GM12878 (cell line): ENCODE results near the gene ANXA3. TPM values are rescaled to one million over a fixed set of nuclear protein-coding genes. Genes with fewer than 3 reads are reported as not detected.
A peak's percentile ranks its signal among the peaks of the same experiment; 100 is the strongest.

Experiments
- ATAC-seq: fragments of 200-7000 bp; cut with Tn5 transposase; 3 replicates; pipeline ENCODE4 v1.9.1; 2020; ENCODE audit warnings: mild to moderate bottlenecking, moderate library complexity
- BruUV-seq: library from RNA; stranded (reverse); fragments of 400-500 nt; replicated peaks from 2 replicates; lab custom pipeline; 2021; lab: Mats Ljungman, UMichigan
- CTCF ChIA-PET: fragments of 300-600 bp; sonication (Branson Sonifier 250); formaldehyde crosslinking; extraction: SDS; loops from one replicate; lab custom pipeline; 2021; ENCODE audit warnings: inconsistent platforms; lab: Yijun Ruan, JAX
- POLR2A ChIA-PET: fragments of 350-600 bp; formaldehyde crosslinking; extraction: SDS; loops from one replicate; lab custom pipeline; 2021; ENCODE audit warnings: inconsistent platforms; lab: Charles Lee
- RAD21 ChIA-PET: fragments of 300-600 bp; sonication (Branson Sonifier 250); formaldehyde crosslinking; loops from one replicate; lab custom pipeline; 2023; ENCODE audit warnings: antibody characterized with exemption; ENCODE audit not compliant: unreplicated experiment; lab: Charles Lee
- SMC1A ChIA-PET: fragments of 300-600 bp; sonication (Branson Sonifier 250); formaldehyde crosslinking; loops from one replicate; lab custom pipeline; 2023; ENCODE audit not compliant: unreplicated experiment, uncharacterized antibody; lab: Charles Lee
- DNase-seq: peaks from one replicate; pipeline ENCODE4 v3.0.0-alpha.2; 2011; ENCODE audit warnings: low read depth, low spot score
- FAIRE-seq: peaks from 3 replicates; lab custom pipeline; 2011; peaks lifted over from hg19 to GRCh38; lab: Jason Lieb, UNC
- H2AFZ ChIP-seq: 2 replicates; pipeline ENCODE4 v1.6.0; 2011; ENCODE audit warnings: low read depth, low read length, control low read depth; ENCODE audit not compliant: control insufficient read depth
- H3K27ac ChIP-seq: 2 replicates; pipeline ENCODE4 v1.5.1; 2011; ENCODE audit warnings: control low read depth; ENCODE audit not compliant: control insufficient read depth, insufficient read depth
- H3K27me3 ChIP-seq, 2 experiments: replicated peaks in 1 of 2; 2 replicates each; pipeline versions ENCODE4 v1.6.0 to v1.6.1; 2011; ENCODE audit warnings: low read length in 1 of 2; ENCODE audit not compliant: control insufficient read depth in 2 of 2, insufficient read depth in 2 of 2
- H3K36me3 ChIP-seq, 2 experiments: 2 replicates each; pipeline ENCODE4 v1.5.1; 2011; ENCODE audit warnings: low read length in 1 of 2; ENCODE audit not compliant: control insufficient read depth in 2 of 2, insufficient read depth in 2 of 2
- H3K4me1 ChIP-seq: 2 replicates; pipeline ENCODE4 v1.6.1; 2011; ENCODE audit warnings: mild to moderate bottlenecking, low read length, moderate library complexity, mixed read lengths; ENCODE audit not compliant: control insufficient read depth, insufficient read depth
- H3K4me2 ChIP-seq: 2 replicates; pipeline ENCODE4 v1.6.0; 2011; ENCODE audit warnings: control low read depth; ENCODE audit not compliant: control insufficient read depth, insufficient read depth
- H3K4me3 ChIP-seq: fragments of 200-600 bp; sonication (generic); 2 replicates; pipeline ENCODE4 v1.5.1; 2016
- H3K79me2 ChIP-seq: 2 replicates; pipeline ENCODE4 v1.6.0; 2011; ENCODE audit warnings: low read length; ENCODE audit not compliant: control insufficient read depth, insufficient read depth
- H3K9ac ChIP-seq: 2 replicates; pipeline ENCODE4 v1.8.0; 2011; ENCODE audit warnings: low read length, control low read depth, mixed read lengths; ENCODE audit not compliant: control insufficient read depth, insufficient read depth
- H3K9me3 ChIP-seq: replicated peaks from 3 replicates; pipeline ENCODE4 v1.5.1; 2011; ENCODE audit warnings: mild to moderate bottlenecking, low read length; ENCODE audit not compliant: control insufficient read depth, insufficient read depth
- H4K20me1 ChIP-seq: 2 replicates; pipeline ENCODE4 v1.6.0; 2011; ENCODE audit not compliant: control insufficient read depth, insufficient read depth
- ATF7 ChIP-seq: fragments of 450-650 bp; IDR thresholded peaks from 2 replicates; pipeline ENCODE4 v1.6.1; 2016; ENCODE audit warnings: low read depth, mild to moderate bottlenecking
- BHLHE40 ChIP-seq, 2 experiments: fragments of 450-650 bp in 1 of 2; IDR thresholded peaks; 2 replicates each; pipeline ENCODE4 v1.6.1; 2011 to 2017; ENCODE audit warnings: low read depth in 2 of 2, borderline replicate concordance in 1 of 2, improper control_type of control experiment in 1 of 2, low read length in 1 of 2, mild to moderate bottlenecking in 1 of 2
- CREB1 ChIP-seq: IDR thresholded peaks from 2 replicates; pipeline ENCODE4 v1.6.1; 2012; ENCODE audit warnings: low read depth, mild to moderate bottlenecking, inconsistent platforms
- EED ChIP-seq: sonication (generic); IDR thresholded peaks from 2 replicates; pipeline ENCODE4 v1.6.1; 2016; ENCODE audit warnings: antibody characterized with exemption, low read depth
- EP300 ChIP-seq, 2 experiments: fragments of 150-350 bp in 1 of 2; IDR thresholded peaks; 2 replicates each; pipeline ENCODE4 v1.6.1; 2011 to 2012; ENCODE audit warnings: low read depth in 2 of 2, low read length in 2 of 2, borderline replicate concordance in 1 of 2, improper control_type of control experiment in 1 of 2, inconsistent platforms in 1 of 2; ENCODE audit not compliant: control insufficient read depth in 1 of 2
- ETV6 ChIP-seq, 2 experiments: fragments of 450-650 bp in 1 of 2; IDR thresholded peaks in 1 of 2; conservative IDR thresholded peaks in 1 of 2; 2 replicates each; pipeline ENCODE4 v1.6.1; 2014; ENCODE audit warnings: antibody characterized with exemption in 1 of 2, borderline replicate concordance in 1 of 2, low read depth in 1 of 2, mild to moderate bottlenecking in 1 of 2, moderate library complexity in 1 of 2
- GATAD2B ChIP-seq: fragments of 450-650 bp; conservative IDR thresholded peaks from 2 replicates; pipeline ENCODE4 v1.6.1; 2017; ENCODE audit warnings: low read depth, mild to moderate bottlenecking, moderate library complexity
- IKZF2 ChIP-seq, 2 experiments: fragments of 450-650 bp; IDR thresholded peaks; 2 replicates each; pipeline ENCODE4 v1.6.1; 2017; ENCODE audit warnings: mild to moderate bottlenecking in 2 of 2, moderate library complexity in 2 of 2
- JUNB ChIP-seq: IDR thresholded peaks from 2 replicates; pipeline ENCODE4 v1.6.1; 2016; ENCODE audit warnings: antibody characterized with exemption, mild to moderate bottlenecking
- MEF2B ChIP-seq: fragments of 450-650 bp; IDR thresholded peaks from 2 replicates; pipeline ENCODE4 v1.6.1; 2018; ENCODE audit warnings: mild to moderate bottlenecking, moderate library complexity; ENCODE audit not compliant: partially characterized antibody, poor library complexity, severe bottlenecking
- PAX5 ChIP-seq: IDR thresholded peaks from 2 replicates; pipeline ENCODE4 v1.6.1; 2011; ENCODE audit warnings: low read depth, low read length, borderline replicate concordance
- SIX5 ChIP-seq: IDR thresholded peaks from 2 replicates; pipeline ENCODE4 v1.6.1; 2011; ENCODE audit warnings: mild to moderate bottlenecking, low read depth, low read length, moderate library complexity; ENCODE audit not compliant: severe bottlenecking
- SP1 ChIP-seq: IDR thresholded peaks from one replicate; pipeline ENCODE4 v1.6.1; 2011; ENCODE audit warnings: low read depth, low read length
- SPI1 ChIP-seq: IDR thresholded peaks from 2 replicates; pipeline ENCODE4 v1.6.1; 2011; ENCODE audit warnings: low read depth, mild to moderate bottlenecking, low read length, moderate library complexity, borderline replicate concordance; ENCODE audit not compliant: insufficient read depth
- TCF12 ChIP-seq: IDR thresholded peaks from 2 replicates; pipeline ENCODE4 v1.6.1; 2011; ENCODE audit warnings: low read depth, mild to moderate bottlenecking, low read length
- WRNIP1 ChIP-seq: IDR thresholded peaks from 2 replicates; pipeline ENCODE4 v1.6.1; 2011; ENCODE audit warnings: low read depth, low read length, improper control_type of control experiment, borderline replicate concordance
- YY1 ChIP-seq: IDR thresholded peaks from 2 replicates; pipeline ENCODE4 v1.6.1; 2011; ENCODE audit warnings: low read depth, mild to moderate bottlenecking, low read length
- ZNF207 ChIP-seq: fragments of 450-650 bp; IDR thresholded peaks from 2 replicates; pipeline ENCODE4 v1.6.1; 2014; ENCODE audit warnings: antibody characterized with exemption, mild to moderate bottlenecking, borderline replicate concordance
- WGBS: methylation state at CpG from one replicate; pipeline ENCODE4 v1.1.6; 2016; ENCODE audit warnings: low lambda C conversion rate; ENCODE audit not compliant: insufficient replicate concordance, insufficient coverage; ENCODE audit errors: missing lambda C conversion rate; 5-methylcytosine and 5-hydroxymethylcytosine counted together
- in situ Hi-C: fragments of 300-500 bp; cut with MboI; formaldehyde crosslinking; loops from 9 replicates; pipeline ENCODE4 v1.14.3; 2018; ENCODE audit warnings: mixed read lengths
- intact Hi-C: fragments of 100-400 bp; cut with micrococcal nuclease; formaldehyde crosslinking; loops from one replicate; pipeline ENCODE4 v1.14.2; 2022; ENCODE audit not compliant: unreplicated experiment
- polyA plus RNA-seq, 11 experiments: library from polyadenylated mRNA; depleted of rRNA in 4 of 11; unstranded in 6 of 11; stranded (reverse) in 5 of 11; fragments of >200 nt; fragmentation: Nextera tagmentation in 4 of 11; fragmentation: Illumina TruSeq in 1 of 11; extraction: Ambion mirVana in 4 of 11; extraction: Trizol in 1 of 11; gene quantifications; 1 replicate in 1 of 11; 2 replicates in 10 of 11; pipeline versions ENCODE4 v1.2.1 to v1.2.3, GENCODE V29; 2011 to 2016; ENCODE audit warnings: inconsistent platforms in 2 of 11, missing spikeins in 2 of 11, low read depth in 1 of 11
- total RNA-seq, 4 experiments: library from RNA; depleted of rRNA in 3 of 4; stranded (reverse); fragments of >200 nt in 3 of 4; fragmentation: Illumina TruSeq in 1 of 4; extraction: Trizol in 1 of 4; gene quantifications; 2 replicates each; pipeline versions ENCODE4 v1.2.1 to v1.2.3, GENCODE V29; 2013 to 2021
- TF ChIP-seq, protein P1 (sequence below), 3 experiments: IDR thresholded peaks in 2 of 3; conservative IDR thresholded peaks in 1 of 3; 2 replicates each; pipeline ENCODE4 v1.5.1; 2011; ENCODE audit warnings: low read depth in 3 of 3, low read length in 3 of 3, mild to moderate bottlenecking in 3 of 3, control low read depth in 2 of 3, moderate library complexity in 2 of 3, inconsistent platforms in 1 of 3, mixed read lengths in 1 of 3; ENCODE audit not compliant: control insufficient read depth in 2 of 3, insufficient read depth in 1 of 3; ENCODE audit errors: extremely low read depth in 1 of 3
- TF ChIP-seq, protein P2 (sequence below): fragments of 450-650 bp; IDR thresholded peaks from 2 replicates; pipeline ENCODE4 v1.6.1; 2017; ENCODE audit warnings: low read depth, mild to moderate bottlenecking, moderate library complexity

ANXA3 gene
- total and polyA plus RNA-seq, 10 of the 15 experiments (the other 5 are each of a cell fraction or from before 2014, with no cell fraction given) = 0.28 to 14.7 (median 0.91) TPM

DNA sequence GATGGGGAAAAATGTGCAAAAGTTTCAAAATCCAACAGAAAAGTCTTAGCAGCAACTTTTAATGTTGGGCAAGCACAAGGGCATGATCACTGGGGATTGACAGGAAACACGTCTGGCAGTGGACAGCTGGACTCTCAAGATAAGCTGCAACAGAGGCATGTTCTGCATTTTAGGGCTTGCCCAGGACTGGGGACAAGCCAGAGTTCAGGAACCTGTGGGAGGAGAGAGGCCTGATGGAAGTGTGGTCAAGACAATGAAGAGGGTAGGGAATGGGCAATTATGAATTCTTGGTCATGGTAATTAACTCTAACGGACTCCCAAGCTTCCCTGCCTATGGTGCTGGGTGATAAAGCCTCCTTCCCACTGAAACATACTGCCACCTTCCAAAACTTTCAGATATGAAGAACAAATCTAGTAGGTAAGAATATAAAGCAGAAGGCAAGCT is 48.4 kb downstream of the ANXA3 start (continued):
- no peak for TF ChIP-seq ZNF207
- no peak for TF ChIP-seq SPI1
- no peak for TF ChIP-seq WRNIP1
- TF ChIP-seq PAX5 = no peak
- no peak for TF ChIP-seq SIX5

DNA sequence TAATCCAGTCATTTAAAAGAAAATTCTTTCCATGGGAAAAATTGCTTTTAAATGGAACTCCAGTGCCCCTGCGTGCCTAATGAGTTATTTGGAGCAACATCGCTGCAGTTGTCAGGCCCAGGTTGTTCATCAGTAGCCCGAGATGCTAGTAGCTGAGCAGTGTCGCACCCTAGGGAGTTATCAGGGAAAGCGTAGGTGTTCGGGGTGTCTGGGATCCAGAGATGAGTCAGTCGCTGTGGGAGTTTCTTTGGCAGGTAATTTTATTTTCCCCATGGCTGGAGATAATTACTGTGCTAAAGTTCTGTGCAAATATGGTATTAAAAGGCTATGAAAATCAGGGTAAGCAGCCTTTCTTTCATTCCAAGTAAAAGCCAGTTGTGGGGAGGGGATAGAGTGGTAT is 49.4 kb downstream of the ANXA3 start:
- SMC1A ChIA-PET = interaction anchor here (0.8 to 16.9 kb wide), 18 partner anchors 10 to 641 kb away, joined by 3 to 197 read pairs (median 4); no protein-coding TSS in a partner anchor
- Histone ChIP-seq H3K4me3 (no peak overlapping the region), H4K20me1 (no peaks in the 10 kb centered on the region; the same call in 1 of the 2 replicates), H3K4me2 (no peak overlapping the region), H3K27me3 (no peaks in the 10 kb centered on the region), H3K9me3 (no peaks in the 10 kb centered on the region; the same call in 2 of the 3 replicates), H3K79me2 (no peaks in the 10 kb centered on the region), H3K27ac (no peak overlapping the region), H3K4me1 (no peaks in the 10 kb centered on the region), H2AFZ (no peak overlapping the region), H3K9ac (no peak overlapping the region), H3K36me3 (no peaks in the 10 kb centered on the region)
- RAD21 ChIA-PET = interaction anchor here (1.0 to 4.9 kb wide), 10 partner anchors 9 to 542 kb away, joined by 3 to 35 read pairs (median 6); no protein-coding TSS in a partner anchor
- ATAC-seq (peak; percentile 92), FAIRE-seq (peak; percentile 85), DNase-seq (peak; percentile 63)
- POLR2A ChIA-PET = interaction anchor here (0.7 to 2.7 kb wide), 3 partner anchors 9 to 153 kb away, joined by 3 to 8 read pairs (median 3); no protein-coding TSS in a partner anchor
- in situ Hi-C loops = no loop called here
- intact Hi-C loops = no loop called here
- CTCF ChIA-PET = interaction anchor here (1.0 to 4.5 kb wide), 7 partner anchors 9 to 541 kb away, joined by 3 to 26 read pairs (median 15); no protein-coding TSS in a partner anchor
- 2% methylated on average over 7 of the region's 7 CpGs for WGBS
- no TSS peak for BruUV-seq
- TF ChIP-seq JUNB (peak; percentile 38; the same call in 1 of the 2 replicates), GATAD2B (peak; percentile 88), ATF7 (peak; percentile 63), CREB1 (no peak), EP300 (IDR thresholded peaks at IDR 0.05; ENCODE audit: borderline replicate concordance in 1 of 2, control insufficient read depth in 1 of 2, low read depth in 2 of 2, low read length in 2 of 2) (peak; percentile 44 to 83; a peak in 3 of 4 replicates), SP1 (no peak), YY1 (no peak), MEF2B (peak; percentile 96), TCF12 (peak; percentile 79), IKZF2 (IDR thresholded peaks at IDR 0.05) (peak; percentile 91 to 94), ETV6 (conservative IDR thresholded peaks at IDR 0.05 in 1 of 2, IDR thresholded peaks at IDR 0.05 in 1 of 2; ENCODE audit: borderline replicate concordance in 1 of 2, low read depth in 1 of 2) (no peak), BHLHE40 (IDR thresholded peaks at IDR 0.05; ENCODE audit: borderline replicate concordance in 1 of 2, low read depth in 2 of 2, low read length in 1 of 2) (peak in 1 of 2 experiments; percentile 50; a peak in 1 of 4 replicates), EED (0 out of 2 replicates have a peak, but pooled peaks have one; percentile 29)
- TF ChIP-seq, protein P1, sequence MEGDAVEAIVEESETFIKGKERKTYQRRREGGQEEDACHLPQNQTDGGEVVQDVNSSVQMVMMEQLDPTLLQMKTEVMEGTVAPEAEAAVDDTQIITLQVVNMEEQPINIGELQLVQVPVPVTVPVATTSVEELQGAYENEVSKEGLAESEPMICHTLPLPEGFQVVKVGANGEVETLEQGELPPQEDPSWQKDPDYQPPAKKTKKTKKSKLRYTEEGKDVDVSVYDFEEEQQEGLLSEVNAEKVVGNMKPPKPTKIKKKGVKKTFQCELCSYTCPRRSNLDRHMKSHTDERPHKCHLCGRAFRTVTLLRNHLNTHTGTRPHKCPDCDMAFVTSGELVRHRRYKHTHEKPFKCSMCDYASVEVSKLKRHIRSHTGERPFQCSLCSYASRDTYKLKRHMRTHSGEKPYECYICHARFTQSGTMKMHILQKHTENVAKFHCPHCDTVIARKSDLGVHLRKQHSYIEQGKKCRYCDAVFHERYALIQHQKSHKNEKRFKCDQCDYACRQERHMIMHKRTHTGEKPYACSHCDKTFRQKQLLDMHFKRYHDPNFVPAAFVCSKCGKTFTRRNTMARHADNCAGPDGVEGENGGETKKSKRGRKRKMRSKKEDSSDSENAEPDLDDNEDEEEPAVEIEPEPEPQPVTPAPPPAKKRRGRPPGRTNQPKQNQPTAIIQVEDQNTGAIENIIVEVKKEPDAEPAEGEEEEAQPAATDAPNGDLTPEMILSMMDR (IDR thresholded peaks at IDR 0.05 in 2 of 3, conservative IDR thresholded peaks at IDR 0.05 in 1 of 3; ENCODE audit: control insufficient read depth in 2 of 3, extremely low read depth in 1 of 3, insufficient read depth in 1 of 3, low read depth in 3 of 3, low read length in 3 of 3) = peak in 1 of 3 experiments; percentile 16; a peak in 1 of 6 replicates
- TF ChIP-seq, protein P2, sequence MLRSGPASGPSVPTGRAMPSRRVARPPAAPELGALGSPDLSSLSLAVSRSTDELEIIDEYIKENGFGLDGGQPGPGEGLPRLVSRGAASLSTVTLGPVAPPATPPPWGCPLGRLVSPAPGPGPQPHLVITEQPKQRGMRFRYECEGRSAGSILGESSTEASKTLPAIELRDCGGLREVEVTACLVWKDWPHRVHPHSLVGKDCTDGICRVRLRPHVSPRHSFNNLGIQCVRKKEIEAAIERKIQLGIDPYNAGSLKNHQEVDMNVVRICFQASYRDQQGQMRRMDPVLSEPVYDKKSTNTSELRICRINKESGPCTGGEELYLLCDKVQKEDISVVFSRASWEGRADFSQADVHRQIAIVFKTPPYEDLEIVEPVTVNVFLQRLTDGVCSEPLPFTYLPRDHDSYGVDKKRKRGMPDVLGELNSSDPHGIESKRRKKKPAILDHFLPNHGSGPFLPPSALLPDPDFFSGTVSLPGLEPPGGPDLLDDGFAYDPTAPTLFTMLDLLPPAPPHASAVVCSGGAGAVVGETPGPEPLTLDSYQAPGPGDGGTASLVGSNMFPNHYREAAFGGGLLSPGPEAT = peak; percentile 82
